ENCODE data around the gene DNPEP.

Gene DNPEP

DNA sequence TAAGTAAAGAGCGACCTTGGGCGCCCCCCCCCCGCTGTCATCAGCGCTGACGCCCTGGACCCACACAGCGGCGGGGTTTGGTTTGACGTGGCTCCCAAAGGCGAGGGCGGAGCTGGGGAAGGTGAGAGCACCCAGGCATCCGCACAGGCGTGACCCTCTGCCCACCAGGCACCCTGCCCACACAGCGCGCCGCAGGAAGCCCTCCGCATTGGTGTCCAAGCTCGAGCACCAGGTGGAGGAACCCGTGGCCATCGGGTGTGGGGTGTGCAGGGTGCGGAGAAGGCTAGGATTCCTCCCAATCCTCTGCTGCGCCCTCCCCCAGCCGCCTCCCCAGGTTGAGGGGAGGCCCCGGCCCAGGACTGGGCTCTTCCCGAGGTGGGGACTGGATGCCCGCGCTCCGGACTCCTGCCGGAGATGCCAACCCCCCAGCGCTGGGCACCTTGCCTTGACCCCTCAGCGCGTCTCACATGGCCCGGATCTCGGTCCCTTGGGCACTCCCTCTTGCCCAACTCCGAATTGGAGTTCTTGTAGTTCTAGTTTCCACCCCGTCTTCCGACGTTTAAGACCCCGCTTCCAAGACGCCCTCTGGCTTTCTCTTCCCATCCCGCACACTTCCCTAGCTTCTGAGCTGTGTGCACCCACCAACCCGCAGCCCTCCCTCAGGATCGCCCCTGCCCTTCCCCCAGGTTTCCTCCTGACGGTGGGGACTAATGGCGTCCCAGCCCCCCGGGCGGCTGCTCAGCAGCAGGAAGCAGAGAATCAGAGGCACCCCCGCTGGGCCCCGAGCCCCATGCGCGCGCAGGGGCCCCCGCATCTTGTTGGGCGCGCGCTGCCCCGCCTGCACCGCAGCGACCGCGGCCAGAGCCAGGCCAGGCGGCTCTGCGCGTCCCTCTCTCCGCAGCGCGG lies 29.3 kb downstream of the DNPEP start:
- no peak for DNase-seq (ENCODE audit: low spot score)

GRCh38 chr2:219356834-219357233 lies 30.9 kb downstream of the DNPEP start:
- DNase-seq (ENCODE audit: low spot score) = no peak

GRCh38 chr2:219354582-219354981 lies 33.1 kb downstream of the DNPEP start:
- DNase-seq (ENCODE audit: low spot score) = no peak

- DNase-seq (ENCODE audit: low spot score) = no peak
These were observed 34.6 kb downstream of the DNPEP start for GRCh38 chr2:219353129-219353528.

DNA sequence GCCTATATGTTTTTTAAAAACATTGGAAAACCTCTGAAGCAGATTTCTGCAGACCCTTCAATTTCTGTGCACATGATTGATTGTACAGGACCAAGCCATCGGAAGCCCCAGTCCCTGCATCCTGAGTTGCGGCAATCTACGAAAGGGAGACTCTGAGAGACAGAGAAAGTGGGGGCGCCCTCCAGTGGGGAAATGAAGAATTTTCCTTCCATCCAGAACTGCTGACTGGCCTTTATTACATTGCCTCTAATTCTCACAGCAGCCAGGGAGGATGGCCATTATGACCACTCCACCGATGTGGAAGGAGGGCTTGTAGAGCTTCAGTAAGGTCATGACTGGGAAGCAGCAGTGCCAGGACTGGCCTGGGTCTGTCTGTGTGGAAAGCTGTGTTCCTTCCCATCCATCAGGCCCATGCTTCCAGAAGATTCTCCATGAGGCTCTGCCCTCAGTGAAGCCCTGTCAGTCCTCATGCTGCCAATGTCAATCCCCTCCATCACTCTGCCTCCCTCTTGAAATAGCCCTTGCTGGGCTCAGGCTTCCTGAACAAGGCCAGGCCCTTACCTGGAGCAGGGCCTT lies 35.2 kb downstream of the DNPEP start:
- peak; percentile 68 for DNase-seq (ENCODE audit: low spot score)

- DNase-seq (ENCODE audit: low spot score) = no peak
These were observed 36.9 kb downstream of the DNPEP start for GRCh38 chr2:219350710-219351221.

DNA sequence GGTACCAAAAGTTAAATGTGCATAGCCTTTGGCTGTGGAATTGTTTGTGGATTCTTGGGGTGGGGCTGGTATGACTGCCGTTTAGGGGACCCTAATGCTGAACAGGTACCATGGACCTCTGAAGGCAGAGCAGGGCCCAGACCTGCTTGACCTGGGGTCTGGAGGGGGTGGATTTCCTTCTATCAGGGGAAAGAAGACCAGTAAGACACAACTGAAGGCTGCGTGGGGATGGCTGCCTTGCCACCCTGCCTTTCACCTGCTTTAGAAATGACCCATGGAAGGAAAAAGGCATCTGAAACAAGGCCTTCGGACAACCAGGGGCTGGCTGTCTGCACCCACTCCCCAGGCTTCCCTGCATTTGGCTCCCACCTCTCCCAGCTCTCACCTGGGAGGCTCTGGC lies 37.5 kb downstream of the DNPEP start:
- no peak for DNase-seq (ENCODE audit: low spot score)

DNA sequence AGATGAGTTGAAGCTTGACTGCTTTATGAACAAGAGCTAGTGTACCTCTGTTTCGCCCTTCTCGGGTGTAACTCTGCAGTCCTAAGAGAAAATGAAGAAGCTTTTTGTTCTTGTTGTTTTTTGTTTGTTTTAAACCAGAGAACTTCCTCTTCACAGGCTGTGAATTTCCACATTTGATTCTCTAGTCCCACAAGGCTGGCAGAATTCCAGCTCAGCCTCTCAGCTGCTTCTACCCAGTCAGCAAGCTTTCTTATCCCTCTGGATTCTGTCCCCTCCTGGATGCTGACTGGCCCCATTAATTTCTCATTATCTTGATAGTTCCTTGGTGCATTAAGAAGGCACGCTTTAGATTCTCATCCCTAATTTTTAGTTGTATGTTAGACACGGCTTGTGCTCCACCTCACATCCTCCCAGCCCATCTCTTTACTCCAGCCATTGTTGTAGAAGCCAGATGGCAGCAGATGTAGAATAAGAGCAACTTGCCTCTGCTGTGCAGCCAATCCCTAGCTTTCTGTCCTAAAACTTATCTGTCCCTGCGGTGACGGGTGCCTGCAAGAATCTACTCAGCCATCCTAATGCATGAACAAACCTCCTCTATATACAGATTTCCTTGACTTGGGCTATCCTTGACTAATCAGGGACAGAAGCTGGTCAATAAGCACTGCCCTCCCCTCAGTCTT lies 42.8 kb downstream of the DNPEP start:
- DNase-seq (ENCODE audit: low spot score) = peak; percentile 77

GRCh38 chr2:219335373-219335786 lies 52.3 kb downstream of the DNPEP start:
- DNase-seq (ENCODE audit: low spot score) = peak; percentile 31

- DNase-seq (ENCODE audit: low spot score) = no peak
These were observed 53.6 kb downstream of the DNPEP start for GRCh38 chr2:219334076-219334475.

DNA sequence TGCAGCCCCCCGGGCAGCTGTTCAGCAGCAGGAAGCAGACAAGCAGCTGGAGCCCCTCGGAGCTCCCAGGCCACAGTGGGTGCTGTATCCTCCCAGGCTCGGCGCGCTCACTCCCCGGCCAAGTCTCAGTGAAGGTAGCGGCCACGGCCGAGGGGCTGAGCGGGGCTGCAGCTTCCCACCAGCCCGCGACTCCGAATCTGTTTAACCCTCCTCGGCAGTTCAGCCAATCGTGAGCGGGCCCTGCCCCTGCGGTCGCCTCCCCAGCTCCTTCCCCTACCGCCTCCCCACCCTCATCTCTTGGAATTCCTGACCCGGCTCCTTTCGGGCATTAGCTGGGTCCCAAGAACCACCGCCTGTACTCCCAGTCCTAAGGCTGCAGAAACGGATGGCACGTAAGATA lies 55.2 kb downstream of the DNPEP start, which contains the start of gene RESP18:
Gene RESP18, minus strand, starts transcription at position 203 of the 400 bp plus-strand sequence.
- DNase-seq (ENCODE audit: low spot score) = no peak

- DNase-seq (ENCODE audit: low spot score) = no peak
These were observed 56.0 kb downstream of the DNPEP start for GRCh38 chr2:219331560-219332213.

GRCh38 chr2:219327719-219328118 lies 60.0 kb downstream of the DNPEP start:
- peak; percentile 34 for DNase-seq (ENCODE audit: low spot score)

DNA sequence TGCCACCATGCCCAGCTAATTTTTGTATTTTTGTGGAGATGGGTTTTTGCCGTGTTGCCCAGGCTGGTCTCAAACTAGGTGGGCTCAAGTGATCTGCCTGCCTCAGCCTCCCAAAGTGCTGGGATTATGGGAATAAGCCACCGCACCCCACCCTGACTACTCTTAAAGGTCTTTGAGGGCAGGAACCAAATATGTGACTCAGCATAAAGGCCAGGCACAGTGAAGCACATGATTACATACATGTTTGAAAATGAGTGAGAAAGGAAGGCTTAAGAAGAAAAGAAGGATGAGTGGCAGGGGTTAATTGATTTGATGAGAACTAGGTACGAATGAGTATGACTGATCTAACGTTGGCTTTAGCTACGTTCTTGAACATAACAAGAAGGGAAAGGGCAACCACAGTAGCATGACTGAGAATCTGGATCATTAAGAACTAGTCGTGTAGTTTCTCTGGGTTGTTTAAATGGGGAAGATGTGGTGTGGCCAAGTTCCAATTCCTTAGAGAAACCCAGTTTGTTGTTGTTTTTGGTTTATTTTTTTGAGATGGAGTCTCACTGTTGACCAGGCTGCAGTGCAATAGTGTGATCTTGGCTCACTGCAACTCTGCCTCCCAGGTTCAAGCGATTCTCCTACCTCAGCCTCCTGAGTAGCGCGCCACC lies 61.9 kb downstream of the DNPEP start:
- DNase-seq (ENCODE audit: low spot score) = no peak

DNA sequence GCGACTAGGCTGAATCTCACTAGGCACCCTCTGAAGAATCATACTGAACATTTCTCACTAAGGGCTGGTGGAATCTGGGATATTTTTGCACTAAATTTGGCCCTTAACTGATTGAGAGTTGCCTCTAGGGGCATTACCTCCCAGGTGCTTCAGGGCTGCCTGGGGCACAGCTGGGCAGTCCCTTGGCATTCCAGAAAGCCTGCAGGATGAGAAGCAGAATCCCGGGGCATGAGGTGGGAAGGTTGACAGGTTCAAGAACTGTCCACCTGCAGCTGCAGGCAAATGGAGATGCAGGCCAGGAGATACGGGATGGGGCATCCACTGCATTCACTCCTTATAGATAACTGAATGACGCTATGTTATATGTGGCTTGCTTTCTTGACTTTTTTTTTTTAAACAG lies 62.6 kb downstream of the DNPEP start:
- DNase-seq (ENCODE audit: low spot score) = no peak

GRCh38 chr2:219323434-219323833 lies 64.3 kb downstream of the DNPEP start:
- DNase-seq (ENCODE audit: low spot score) = no peak
